Left ventricle myocardium inferior (tissue), 1 donor: ENCODE results near the gene MOV10L1. TPM values are rescaled to one million over a fixed set of nuclear protein-coding genes. Genes with fewer than 3 reads are reported as not detected.

Experiments used
- DNase-seq: peaks from one replicate; pipeline ENCODE4 v3.0.0-alpha.2; 2020
- H3K27ac ChIP-seq: fragments of 200-600 bp; replicated peaks from 2 replicates; pipeline ENCODE4 v1.8.0; 2021
- H3K27me3 ChIP-seq: fragments of 200-600 bp; 2 replicates; pipeline ENCODE4 v1.8.0; 2021; ENCODE audit warnings: low read depth
- H3K36me3 ChIP-seq: fragments of 200-600 bp; 2 replicates; pipeline ENCODE4 v1.8.0; 2021
- H3K4me1 ChIP-seq: fragments of 200-600 bp; 2 replicates; pipeline ENCODE4 v1.8.0; 2021
- H3K4me3 ChIP-seq: fragments of 200-600 bp; 2 replicates; pipeline ENCODE4 v1.8.0; 2021; ENCODE audit warnings: mild to moderate bottlenecking, moderate library complexity
- H3K9me3 ChIP-seq: fragments of 200-600 bp; replicated peaks from 2 replicates; pipeline ENCODE4 v1.8.0; 2021
- intact Hi-C: fragments of 100-400 bp; cut with micrococcal nuclease; formaldehyde crosslinking; loops from one replicate; pipeline ENCODE4 v1.11.0; 2022
- long read RNA-seq: library from polyadenylated mRNA; unstranded; transcript quantifications from one replicate; pipeline ENCODE4 v2.0.0, GENCODE V29; 2021
- total RNA-seq: library from RNA; stranded (reverse); fragmentation: NEBNext Ultra II Directional; extraction: Animal tissue kit (Norgen Biotek cat#: 25700); gene quantifications from one replicate; pipeline ENCODE4 v1.2.1, GENCODE V29; 2021
- TF ChIP-seq, protein P1 (sequence below): fragments of 200-600 bp; IDR thresholded peaks from 2 replicates; pipeline ENCODE4 v1.8.0; 2021; ENCODE audit warnings: antibody characterized with exemption, mild to moderate bottlenecking, borderline replicate concordance
- donor health status: DM: no; HTN: yes; CAD: no; lungs with severe emphysema.

Gene MOV10L1
- 0.49 TPM for total RNA-seq
- long read RNA-seq = 0 reads

- TF ChIP-seq, protein P1, sequence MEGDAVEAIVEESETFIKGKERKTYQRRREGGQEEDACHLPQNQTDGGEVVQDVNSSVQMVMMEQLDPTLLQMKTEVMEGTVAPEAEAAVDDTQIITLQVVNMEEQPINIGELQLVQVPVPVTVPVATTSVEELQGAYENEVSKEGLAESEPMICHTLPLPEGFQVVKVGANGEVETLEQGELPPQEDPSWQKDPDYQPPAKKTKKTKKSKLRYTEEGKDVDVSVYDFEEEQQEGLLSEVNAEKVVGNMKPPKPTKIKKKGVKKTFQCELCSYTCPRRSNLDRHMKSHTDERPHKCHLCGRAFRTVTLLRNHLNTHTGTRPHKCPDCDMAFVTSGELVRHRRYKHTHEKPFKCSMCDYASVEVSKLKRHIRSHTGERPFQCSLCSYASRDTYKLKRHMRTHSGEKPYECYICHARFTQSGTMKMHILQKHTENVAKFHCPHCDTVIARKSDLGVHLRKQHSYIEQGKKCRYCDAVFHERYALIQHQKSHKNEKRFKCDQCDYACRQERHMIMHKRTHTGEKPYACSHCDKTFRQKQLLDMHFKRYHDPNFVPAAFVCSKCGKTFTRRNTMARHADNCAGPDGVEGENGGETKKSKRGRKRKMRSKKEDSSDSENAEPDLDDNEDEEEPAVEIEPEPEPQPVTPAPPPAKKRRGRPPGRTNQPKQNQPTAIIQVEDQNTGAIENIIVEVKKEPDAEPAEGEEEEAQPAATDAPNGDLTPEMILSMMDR = no peak
- Histone ChIP-seq H3K27me3 (peaks cover 26% of the 10 kb centered on the region), H3K27ac (no peak within 1 kb of the TSS), H3K4me1 (no peaks in the 10 kb centered on the region), H3K36me3 (no peaks in the 10 kb centered on the region), H3K4me3 (no peak within 1 kb of the TSS), H3K9me3 (peaks cover 9% of the 10 kb centered on the region)
- intact Hi-C loops = no loop called here
- DNase-seq = no peak
Observed at GRCh38 chr22:50089682-50090411, at the start of gene MOV10L1. MOV10L1 (plus strand) TSS chr22:50090006; CDS start chr22:50090089, 83 bp downstream.

- no peaks in the 10 kb centered on the region for H3K36me3 ChIP-seq
- H3K4me3 ChIP-seq = no peak overlapping the region
- peaks cover 15% of the 10 kb centered on the region for H3K9me3 ChIP-seq
- TF ChIP-seq, protein P1 = no peak
- intact Hi-C loops = no loop called here
- H3K27me3 ChIP-seq = peaks cover 21% of the 10 kb centered on the region
- H3K27ac ChIP-seq = no peak overlapping the region
- H3K4me1 ChIP-seq = no peaks in the 10 kb centered on the region
- DNase-seq = no peak
Observed at GRCh38 chr22:50040717-50041116, 49.1 kb upstream of the MOV10L1 start.

GRCh38 chr22:50041361-50042065 is 48.3 kb upstream of the MOV10L1 start:
- Histone ChIP-seq H3K27me3 (peaks cover 24% of the 10 kb centered on the region), H3K36me3 (no peaks in the 10 kb centered on the region), H3K4me3 (no peak overlapping the region), H3K4me1 (no peaks in the 10 kb centered on the region), H3K9me3 (peaks cover 15% of the 10 kb centered on the region), H3K27ac (no peak overlapping the region)
- TF ChIP-seq, protein P1 = no peak
- intact Hi-C loops = no loop called here
- DNase-seq = no peak

DNA sequence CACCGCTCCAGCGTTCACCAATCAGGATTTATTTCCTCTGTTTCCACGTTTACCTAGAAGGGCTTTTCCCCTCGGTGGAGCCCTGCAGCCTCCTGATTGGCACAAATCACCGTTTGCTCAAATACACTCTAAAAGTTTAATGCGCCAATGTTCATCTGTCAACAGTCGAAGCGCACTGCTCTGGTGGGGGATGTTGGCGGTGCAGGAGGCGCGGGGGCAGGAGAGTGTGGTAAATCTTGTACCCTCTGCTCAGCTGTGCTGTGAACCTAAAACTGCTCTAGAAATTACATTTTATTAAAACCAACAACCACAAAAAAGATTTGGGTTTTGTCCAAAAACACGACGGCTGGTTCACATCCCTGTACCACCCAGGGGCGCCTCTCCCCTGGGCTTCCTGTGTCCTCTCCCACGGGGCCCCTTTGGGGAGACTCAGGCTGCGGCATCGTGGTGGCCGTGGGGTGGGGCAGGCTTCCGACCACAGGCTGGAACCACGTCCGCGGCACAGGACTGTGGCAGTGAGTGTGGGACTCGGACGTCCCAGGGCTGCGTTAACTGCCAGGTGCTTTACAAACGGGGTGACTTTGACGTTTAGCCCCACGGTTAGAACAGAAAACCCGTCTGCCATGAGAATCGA is 45.2 kb upstream of the MOV10L1 start:
- Histone ChIP-seq H3K9me3 (no peaks in the 10 kb centered on the region), H3K36me3 (no peaks in the 10 kb centered on the region), H3K27ac (no peak overlapping the region), H3K27me3 (peaks cover 47% of the 10 kb centered on the region), H3K4me3 (no peak overlapping the region), H3K4me1 (no peaks in the 10 kb centered on the region)
- TF ChIP-seq, protein P1 = no peak
- DNase-seq = no peak
- intact Hi-C loops = no loop called here

GRCh38 chr22:50045211-50046018 is 44.4 kb upstream of the MOV10L1 start:
- H3K36me3 ChIP-seq = no peaks in the 10 kb centered on the region

More at GRCh38 chr22:50045211-50046018, 44.4 kb upstream of the MOV10L1 start:
- intact Hi-C loops = no loop called here
- TF ChIP-seq, protein P1 = no peak
- Histone ChIP-seq H3K27ac (no peak overlapping the region), H3K27me3 (peaks cover 54% of the 10 kb centered on the region), H3K9me3 (no peaks in the 10 kb centered on the region), H3K4me3 (no peak overlapping the region), H3K4me1 (no peaks in the 10 kb centered on the region)
- no peak for DNase-seq
